ENCODE data around the gene LGMN.

Gene LGMN

GRCh38 chr14:92751819-92752218, 3.4 kb upstream of the LGMN start:
- H3K4me3 ChIP-seq (ENCODE audit: low read depth, low read length), result no peak overlapping the region
- no peak overlapping the region for H3K27ac ChIP-seq (ENCODE audit: extremely low read depth, low read depth, low read length)
- H3K9me3 ChIP-seq (ENCODE audit: control insufficient read depth, insufficient read depth, low read depth, low read length), result no peaks in the 10 kb centered on the region
- H3K36me3 ChIP-seq (ENCODE audit: control insufficient read depth in 2 of 2, insufficient read depth in 1 of 2, low read length in 2 of 2), result no peaks in the 10 kb centered on the region
- CTCF ChIA-PET, result no interaction called here
- TF ChIP-seq ZNF112 (tag by site-specific recombination; IDR thresholded peaks at IDR 0.05) (no peak), SALL2 (tag by site-specific recombination; IDR thresholded peaks at IDR 0.05; ENCODE audit: borderline replicate concordance) (no peak), ZNF248 (tag by site-specific recombination; IDR thresholded peaks at IDR 0.05) (no peak), ZNF24 (tag by site-specific recombination; IDR thresholded peaks at IDR 0.05) (no peak), ZBTB17 (tag by site-specific recombination; IDR thresholded peaks at IDR 0.05) (no peak), ZNF266 (tag by site-specific recombination; IDR thresholded peaks at IDR 0.05; ENCODE audit: low read depth) (no peak), ZNF645 (tag by site-specific recombination; IDR thresholded peaks at IDR 0.05) (no peak)
- no peaks in the 10 kb centered on the region for H3K4me1 ChIP-seq (ENCODE audit: control insufficient read depth, insufficient read depth, low read length)
- POLR2A ChIA-PET, result no interaction called here

- H3K4me1 ChIP-seq (ENCODE audit: control insufficient read depth, insufficient read depth, low read length), result no peaks in the 10 kb centered on the region
- H3K27ac ChIP-seq (ENCODE audit: extremely low read depth, low read depth, low read length), result no peak overlapping the region
- no peaks in the 10 kb centered on the region for H3K9me3 ChIP-seq (ENCODE audit: control insufficient read depth, insufficient read depth, low read depth, low read length)
- ChIA-PET CTCF (no interaction called here), POLR2A (no interaction called here)
- H3K36me3 ChIP-seq (ENCODE audit: control insufficient read depth in 2 of 2, insufficient read depth in 1 of 2, low read length in 2 of 2), result no peaks in the 10 kb centered on the region
- H3K4me3 ChIP-seq (ENCODE audit: low read depth, low read length), result no peak overlapping the region
- no peak for TF ChIP-seq ZNF37A (tag by site-specific recombination; IDR thresholded peaks at IDR 0.05)
- TF ChIP-seq YY1 (tag by site-specific recombination; IDR thresholded peaks at IDR 0.05), result no peak
- TF ChIP-seq ZNF521 (tag by site-specific recombination; IDR thresholded peaks at IDR 0.05), result no peak
- no peak for TF ChIP-seq ZNF148 (tag by site-specific recombination; IDR thresholded peaks at IDR 0.05; ENCODE audit: borderline replicate concordance)
- no peak for TF ChIP-seq SP3 (tag by site-specific recombination; IDR thresholded peaks at IDR 0.05)
- TF ChIP-seq ZSCAN4 (tag by site-specific recombination; IDR thresholded peaks at IDR 0.05), result no peak
- no peak for TF ChIP-seq ZNF266 (tag by site-specific recombination; IDR thresholded peaks at IDR 0.05; ENCODE audit: low read depth)
- TF ChIP-seq ZNF121 (tag by site-specific recombination; IDR thresholded peaks at IDR 0.05), result no peak
- no peak for TF ChIP-seq ZNF571 (tag by site-specific recombination; IDR thresholded peaks at IDR 0.05)
- no peak for TF ChIP-seq WT1 (tag by site-specific recombination; IDR thresholded peaks at IDR 0.05)
- TF ChIP-seq ZNF24 (tag by site-specific recombination; IDR thresholded peaks at IDR 0.05), result no peak
- no peak for TF ChIP-seq ZNF404 (tag by site-specific recombination; IDR thresholded peaks at IDR 0.05)
- TF ChIP-seq CTCF (tag by site-specific recombination; IDR thresholded peaks at IDR 0.05), result no peak
Measured at GRCh38 chr14:92750994-92751400, 2.6 kb upstream of the LGMN start.

Data from HEK293 (cell line).